ENCODE measurements around the gene PDIA5. TPM values are rescaled to one million over a fixed set of nuclear protein-coding genes. Genes with fewer than 3 reads are reported as not detected.

The PDIA5 gene
- total RNA-seq, 1 donor from 2014 or later: 33.6 TPM

DNA sequence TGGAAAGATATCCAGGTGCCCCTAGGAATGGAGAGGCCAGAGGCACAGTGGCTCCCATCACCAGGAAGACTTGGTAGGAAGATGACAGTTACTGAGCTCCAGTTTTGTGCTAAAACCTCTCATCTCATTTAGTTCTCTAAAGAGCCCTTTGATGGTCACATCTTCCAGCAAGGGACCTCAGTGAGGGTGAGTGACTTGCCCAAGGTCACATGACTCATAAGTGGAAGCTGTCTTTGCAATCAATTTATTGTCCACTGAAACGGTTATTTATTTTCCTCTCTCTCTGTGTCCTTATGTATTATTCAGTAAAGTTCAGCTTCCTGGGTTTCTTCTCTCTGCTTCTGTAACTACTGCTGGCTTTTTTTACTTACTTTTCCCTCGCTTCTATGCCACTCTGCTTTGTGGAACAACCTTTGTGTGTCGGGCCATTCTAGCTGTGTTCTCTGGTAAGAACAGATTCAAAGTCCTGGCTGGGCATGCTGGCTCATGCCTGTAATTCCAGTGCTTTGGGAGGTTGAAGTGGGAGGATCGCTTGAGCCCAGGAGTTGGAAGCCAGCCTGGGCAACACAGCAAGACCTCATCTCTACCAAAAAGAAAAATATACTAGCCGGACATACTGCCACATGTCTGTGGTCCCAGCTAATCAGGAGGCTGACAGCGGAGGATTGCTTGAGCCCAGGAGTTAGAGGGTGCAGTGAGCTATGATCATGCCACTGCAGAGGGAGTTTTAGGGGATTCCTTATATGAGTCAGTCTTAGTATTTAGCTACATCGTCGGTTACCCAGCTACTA lies 55.9 kb downstream of the PDIA5 start:
- Histone ChIP-seq H3K4me1 (no peaks in the 10 kb centered on the region), H3K27ac (peak overlapping the region; percentile 30), H3K27me3 (no peaks in the 10 kb centered on the region), H3K4me3 (no peak overlapping the region), H3K36me3 (peaks cover 55% of the 10 kb centered on the region), H3K9me3 (no peaks in the 10 kb centered on the region)
- intact Hi-C loops (cut with DNase I): no loop called here
- ATAC-seq (no peak), DNase-seq (no peak)
- TF ChIP-seq, protein P1, sequence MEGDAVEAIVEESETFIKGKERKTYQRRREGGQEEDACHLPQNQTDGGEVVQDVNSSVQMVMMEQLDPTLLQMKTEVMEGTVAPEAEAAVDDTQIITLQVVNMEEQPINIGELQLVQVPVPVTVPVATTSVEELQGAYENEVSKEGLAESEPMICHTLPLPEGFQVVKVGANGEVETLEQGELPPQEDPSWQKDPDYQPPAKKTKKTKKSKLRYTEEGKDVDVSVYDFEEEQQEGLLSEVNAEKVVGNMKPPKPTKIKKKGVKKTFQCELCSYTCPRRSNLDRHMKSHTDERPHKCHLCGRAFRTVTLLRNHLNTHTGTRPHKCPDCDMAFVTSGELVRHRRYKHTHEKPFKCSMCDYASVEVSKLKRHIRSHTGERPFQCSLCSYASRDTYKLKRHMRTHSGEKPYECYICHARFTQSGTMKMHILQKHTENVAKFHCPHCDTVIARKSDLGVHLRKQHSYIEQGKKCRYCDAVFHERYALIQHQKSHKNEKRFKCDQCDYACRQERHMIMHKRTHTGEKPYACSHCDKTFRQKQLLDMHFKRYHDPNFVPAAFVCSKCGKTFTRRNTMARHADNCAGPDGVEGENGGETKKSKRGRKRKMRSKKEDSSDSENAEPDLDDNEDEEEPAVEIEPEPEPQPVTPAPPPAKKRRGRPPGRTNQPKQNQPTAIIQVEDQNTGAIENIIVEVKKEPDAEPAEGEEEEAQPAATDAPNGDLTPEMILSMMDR (IDR thresholded peaks at IDR 0.05): no peak

DNA sequence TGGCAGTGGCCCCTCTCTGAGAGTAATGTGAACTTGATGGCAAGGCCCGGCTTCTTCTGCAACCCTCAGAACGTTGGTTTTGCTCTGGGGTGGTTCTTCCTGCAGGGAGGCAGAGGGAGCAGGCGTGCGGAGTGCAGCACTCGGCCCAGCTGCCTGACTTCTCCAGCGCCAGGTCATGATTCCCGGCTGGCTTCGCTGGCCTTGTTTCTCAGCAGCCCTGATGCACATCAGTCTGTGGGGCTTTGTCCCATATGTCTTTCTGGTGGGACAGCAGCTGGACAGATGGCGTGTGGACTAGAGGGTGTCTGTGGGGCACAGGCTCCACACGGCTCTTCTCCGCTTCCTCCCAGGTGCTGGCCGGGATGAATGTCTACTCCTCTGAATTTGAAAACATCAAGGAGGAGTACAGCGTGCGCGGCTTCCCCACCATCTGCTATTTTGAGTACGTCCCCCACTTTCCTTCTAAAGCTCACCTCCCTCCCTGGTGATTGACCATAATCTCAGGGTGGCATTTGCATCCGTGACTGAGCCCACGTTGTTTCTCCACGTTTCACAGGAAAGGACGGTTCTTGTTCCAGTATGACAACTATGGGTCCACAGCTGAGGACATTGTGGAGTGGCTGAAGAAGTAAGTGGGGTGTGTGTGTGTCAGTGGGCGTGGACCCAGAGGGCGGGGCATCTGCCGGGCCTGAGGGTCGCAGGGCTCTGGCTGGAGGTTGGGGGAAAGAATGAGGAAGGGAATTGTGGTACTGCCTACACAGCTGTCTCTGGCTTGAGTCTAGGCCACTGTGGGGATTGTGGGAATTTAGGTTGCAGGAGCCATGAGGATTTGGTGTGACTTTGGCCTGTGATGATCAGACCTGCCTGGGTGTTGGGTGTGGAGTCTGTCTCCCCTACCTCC lies 57.1 kb downstream of the PDIA5 start:
- no peak overlapping the region for H3K4me3 ChIP-seq
- ATAC-seq (no peak), DNase-seq (no peak)
- no peak overlapping the region for H3K27ac ChIP-seq
- TF ChIP-seq, protein P1 (IDR thresholded peaks at IDR 0.05): no peak
- no peaks in the 10 kb centered on the region for H3K27me3 ChIP-seq
- H3K9me3 ChIP-seq: no peaks in the 10 kb centered on the region
- H3K36me3 ChIP-seq: peaks cover 46% of the 10 kb centered on the region
- intact Hi-C loops (cut with DNase I): no loop called here
- H3K4me1 ChIP-seq: no peaks in the 10 kb centered on the region

DNA sequence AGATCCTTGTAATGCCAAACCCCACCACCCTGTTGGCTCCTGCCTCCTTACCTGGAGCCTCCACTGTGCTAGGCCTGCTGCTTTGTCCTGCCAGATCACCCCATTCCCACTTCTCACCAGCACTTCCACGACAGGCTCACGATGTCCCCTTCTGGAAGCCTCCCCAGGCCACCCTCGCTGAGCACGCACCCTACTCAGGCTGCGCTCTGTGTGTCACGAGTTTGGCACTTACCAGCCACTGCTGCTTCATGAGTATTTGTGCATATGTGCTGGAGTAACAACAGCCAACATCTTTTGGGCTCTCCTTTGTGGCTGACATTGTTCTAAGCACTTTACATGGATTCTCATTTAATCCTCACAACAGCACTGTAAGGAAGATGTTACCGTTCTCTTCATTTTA lies 58.1 kb downstream of the PDIA5 start:
- Histone ChIP-seq H3K36me3 (peaks cover 44% of the 10 kb centered on the region), H3K27me3 (no peaks in the 10 kb centered on the region), H3K4me1 (no peaks in the 10 kb centered on the region), H3K9me3 (no peaks in the 10 kb centered on the region), H3K4me3 (no peak overlapping the region), H3K27ac (no peak overlapping the region)
- intact Hi-C loops (cut with DNase I): no loop called here
- TF ChIP-seq, protein P1 (IDR thresholded peaks at IDR 0.05): no peak
- ATAC-seq (no peak), DNase-seq (no peak)

DNA sequence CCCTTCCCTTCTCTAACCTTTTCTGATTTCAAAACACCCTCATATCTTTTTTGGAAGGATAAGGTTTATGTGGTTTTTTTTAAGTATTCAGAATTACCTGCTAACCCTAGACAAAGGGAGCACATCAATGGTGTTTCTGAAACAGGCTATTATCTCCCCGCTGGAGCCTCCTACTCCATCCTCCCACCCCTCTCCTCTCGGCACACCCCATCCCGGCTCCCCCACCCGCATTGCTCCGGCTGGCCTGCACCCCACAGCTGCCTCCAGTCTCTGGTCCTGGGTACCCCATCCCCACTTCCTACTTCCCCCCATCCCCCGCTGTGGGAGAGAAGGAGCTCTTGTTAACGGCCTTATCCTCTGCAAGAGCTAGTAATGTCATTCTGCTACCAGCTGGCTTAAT lies 59.2 kb downstream of the PDIA5 start:
- no peak for ATAC-seq
- H3K9me3 ChIP-seq: no peaks in the 10 kb centered on the region
- no peak overlapping the region for H3K4me3 ChIP-seq
- DNase-seq: no peak
- TF ChIP-seq, protein P1 (IDR thresholded peaks at IDR 0.05): no peak
- intact Hi-C loops (cut with DNase I): no loop called here
- H3K36me3 ChIP-seq: peaks cover 46% of the 10 kb centered on the region
- no peaks in the 10 kb centered on the region for H3K4me1 ChIP-seq
- no peaks in the 10 kb centered on the region for H3K27me3 ChIP-seq
- H3K27ac ChIP-seq: no peak overlapping the region

DNA sequence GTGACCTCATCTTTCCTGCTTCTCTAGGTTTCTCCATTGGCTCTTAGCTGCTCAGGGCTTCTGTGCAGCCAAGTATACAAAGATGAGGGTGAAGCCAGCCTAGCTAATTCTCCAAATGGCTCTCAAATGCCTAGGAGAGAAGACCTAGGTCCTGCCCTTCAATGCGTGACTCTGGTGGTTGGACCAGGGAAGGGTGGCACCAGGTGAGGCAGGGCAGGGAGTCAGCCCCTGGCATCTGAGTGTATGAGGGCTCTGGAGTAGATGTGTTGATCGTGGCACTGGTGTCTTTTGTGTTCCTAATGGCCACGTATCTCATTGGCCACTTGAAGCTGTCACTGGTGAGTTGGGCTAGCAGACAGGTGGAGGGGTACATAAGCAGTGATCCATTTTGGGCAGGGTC lies 59.8 kb downstream of the PDIA5 start:
- H3K36me3 ChIP-seq: peaks cover 50% of the 10 kb centered on the region
- no peak overlapping the region for H3K4me3 ChIP-seq
- no peaks in the 10 kb centered on the region for H3K4me1 ChIP-seq
- no peaks in the 10 kb centered on the region for H3K27me3 ChIP-seq
- H3K9me3 ChIP-seq: no peaks in the 10 kb centered on the region
- ATAC-seq (no peak), DNase-seq (no peak)
- H3K27ac ChIP-seq: no peak overlapping the region
- intact Hi-C loops (cut with DNase I): no loop called here
- TF ChIP-seq, protein P1 (IDR thresholded peaks at IDR 0.05): no peak

Data from upper lobe of right lung (tissue), 1 donor.